ENCODE results near the gene EIF4E2. TPM values are rescaled to one million over a fixed set of nuclear protein-coding genes. Genes with fewer than 3 reads are reported as not detected.

The EIF4E2 gene
- total and polyA plus RNA-seq, 2 donors (not counting 3 experiments of a cell fraction or from before 2014, with no cell fraction given): 50.0 to 96.5 TPM

- BruUV-seq (replicated peaks): no TSS peak
- Histone ChIP-seq H3K9me3 (replicated peaks; ENCODE audit: control insufficient read depth, insufficient read depth, low read length) (no peaks in the 10 kb centered on the region), H3K9ac (replicated peaks; ENCODE audit: extremely low read depth, insufficient read depth, low read length) (no peak overlapping the region), H4K20me1 (replicated peaks; ENCODE audit: control insufficient read depth, extremely low read depth, insufficient read depth, low read length) (no peaks in the 10 kb centered on the region), H3K27ac (ENCODE audit: insufficient read depth, low read depth, low read length) (no peak overlapping the region), H3K4me3 (replicated peaks in 1 of 3; ENCODE audit: insufficient read depth in 1 of 3, low read depth in 1 of 3, low read length in 3 of 3) (no peak overlapping the region), H3K27me3 (ENCODE audit: control insufficient read depth in 2 of 2, insufficient read depth in 2 of 2, low read length in 2 of 2) (peaks cover 7 to 12% of the 10 kb centered on the region in 2 experiments), H3K79me2 (ENCODE audit: control insufficient read depth, insufficient read depth, low read length) (no peaks in the 10 kb centered on the region), H3K36me3 (ENCODE audit: control insufficient read depth in 2 of 2, extremely low read depth in 1 of 2, insufficient read depth in 2 of 2, low read length in 2 of 2) (no peaks in the 10 kb centered on the region), H3K4me2 (ENCODE audit: insufficient read depth, low read length) (no peak overlapping the region), H2AFZ (ENCODE audit: low read depth, low read length) (no peak overlapping the region), H3K4me1 (ENCODE audit: control insufficient read depth, extremely low read depth, insufficient read depth, low read length) (no peaks in the 10 kb centered on the region), H3K9me1 (replicated peaks; ENCODE audit: control insufficient read depth, extremely low read depth, insufficient read depth, low read length) (no peaks in the 10 kb centered on the region)
- DNase-seq (ENCODE audit: low read depth, low spot score) (no peak), FAIRE-seq (no peak)
- intact Hi-C loops (cut with micrococcal nuclease) (no loop called here), dilution Hi-C loops (cut with MboI; ENCODE audit: extremely low pct_ligation_motif_present, low sequenced_read_pairs) (no loop called here)
- ChIA-PET CTCF (interaction anchor here (1.1 kb wide), 1 partner anchor 8 kb away, joined by 3 read pairs; no protein-coding TSS in a partner anchor), POLR2A (no interaction called here)
- no peak for TF ChIP-seq FOS (IDR thresholded peaks at IDR 0.05; ENCODE audit: borderline replicate concordance, insufficient read depth, low read length)
- no peak for TF ChIP-seq POLR2A (IDR thresholded peaks at IDR 0.05; ENCODE audit: low read depth, low read length)
- TF ChIP-seq, protein P1, sequence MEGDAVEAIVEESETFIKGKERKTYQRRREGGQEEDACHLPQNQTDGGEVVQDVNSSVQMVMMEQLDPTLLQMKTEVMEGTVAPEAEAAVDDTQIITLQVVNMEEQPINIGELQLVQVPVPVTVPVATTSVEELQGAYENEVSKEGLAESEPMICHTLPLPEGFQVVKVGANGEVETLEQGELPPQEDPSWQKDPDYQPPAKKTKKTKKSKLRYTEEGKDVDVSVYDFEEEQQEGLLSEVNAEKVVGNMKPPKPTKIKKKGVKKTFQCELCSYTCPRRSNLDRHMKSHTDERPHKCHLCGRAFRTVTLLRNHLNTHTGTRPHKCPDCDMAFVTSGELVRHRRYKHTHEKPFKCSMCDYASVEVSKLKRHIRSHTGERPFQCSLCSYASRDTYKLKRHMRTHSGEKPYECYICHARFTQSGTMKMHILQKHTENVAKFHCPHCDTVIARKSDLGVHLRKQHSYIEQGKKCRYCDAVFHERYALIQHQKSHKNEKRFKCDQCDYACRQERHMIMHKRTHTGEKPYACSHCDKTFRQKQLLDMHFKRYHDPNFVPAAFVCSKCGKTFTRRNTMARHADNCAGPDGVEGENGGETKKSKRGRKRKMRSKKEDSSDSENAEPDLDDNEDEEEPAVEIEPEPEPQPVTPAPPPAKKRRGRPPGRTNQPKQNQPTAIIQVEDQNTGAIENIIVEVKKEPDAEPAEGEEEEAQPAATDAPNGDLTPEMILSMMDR (IDR thresholded peaks at IDR 0.05; ENCODE audit: extremely low read depth in 1 of 2, insufficient read depth in 1 of 2, low read depth in 1 of 2, low read length in 2 of 2): no peak
- TF ChIP-seq, protein P2, sequence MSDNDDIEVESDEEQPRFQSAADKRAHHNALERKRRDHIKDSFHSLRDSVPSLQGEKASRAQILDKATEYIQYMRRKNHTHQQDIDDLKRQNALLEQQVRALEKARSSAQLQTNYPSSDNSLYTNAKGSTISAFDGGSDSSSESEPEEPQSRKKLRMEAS (IDR thresholded peaks at IDR 0.05; ENCODE audit: insufficient read depth, insufficient read length): no peak
- TF ChIP-seq EZH2 (IDR thresholded peaks at IDR 0.05; ENCODE audit: borderline replicate concordance, low read depth, low read length, severe bottlenecking): no peak
- no peak for TF ChIP-seq POLR2AphosphoS5 (IDR thresholded peaks at IDR 0.05; ENCODE audit: insufficient read depth, low read depth, low read length)
- TF ChIP-seq JUN (IDR thresholded peaks at IDR 0.05; ENCODE audit: borderline replicate concordance, insufficient read depth, insufficient read length, low read depth): no peak
Measured at GRCh38 chr2:232515639-232516038, 34.9 kb upstream of the EIF4E2 start.

Measured in endothelial cell of umbilical vein (primary cell).